Upper lobe of left lung (tissue), 4 donors: ENCODE data around the gene ADAMTS2.

Source experiments
- CTCF ChIP-seq, 6 experiments: fragments of 450-650 bp in 4 of 6; fragments of 200-600 bp in 2 of 6; sonication (generic) in 2 of 6; IDR thresholded peaks; one replicate each; pipeline ENCODE4 v1.5.1; 2016 to 2019; ENCODE audit warnings: antibody characterized with exemption in 6 of 6
- POLR2A ChIP-seq, 4 donors: fragments of 450-650 bp; IDR thresholded peaks; one replicate each; pipeline ENCODE4 v1.5.1; 2016 to 2017; ENCODE audit warnings: antibody characterized with exemption in 4 of 4, mild to moderate bottlenecking in 2 of 4
- POLR2AphosphoS5 ChIP-seq, 2 donors: sonication (generic); formaldehyde crosslinking; IDR thresholded peaks; one replicate each; pipeline ENCODE4 v1.5.1; 2017; ENCODE audit warnings: antibody characterized with exemption in 2 of 2

GRCh38 chr5:179343021-179343718, 2.1 kb downstream of the ADAMTS2 start:
- TF ChIP-seq POLR2AphosphoS5 (IDR thresholded peaks at IDR 0.05) (no peak), POLR2A (IDR thresholded peaks at IDR 0.05) (no peak), CTCF (IDR thresholded peaks at IDR 0.05) (no peak)
